HCT116 (cell line): Measurements from ENCODE around the gene COQ3.
A peak's percentile ranks its signal among the peaks of the same experiment; 100 is the strongest.

ENCODE experiments used
- ATF3 ChIP-seq: IDR thresholded peaks from 2 replicates; pipeline ENCODE4 v1.6.1; 2012
- CTCF ChIP-seq, 3 experiments: fragments of 200-600 bp in 1 of 3; sonication (generic) in 1 of 3; IDR thresholded peaks in 2 of 3; conservative IDR thresholded peaks in 1 of 3; 2 replicates each; pipeline ENCODE4 v1.5.1; 2012 to 2017; ENCODE audit warnings: low read depth in 2 of 3, low read length in 2 of 3, antibody characterized with exemption in 1 of 3, borderline replicate concordance in 1 of 3, control low read depth in 1 of 3, mild to moderate bottlenecking in 1 of 3, mixed read lengths in 1 of 3, mixed run types in 1 of 3, moderate library complexity in 1 of 3; ENCODE audit not compliant: insufficient read depth in 1 of 3
- EZH2phosphoT487 ChIP-seq: fragments of 200-600 bp; IDR thresholded peaks from 2 replicates; pipeline ENCODE4 v1.6.1; 2018; ENCODE audit warnings: antibody characterized with exemption, borderline replicate concordance
- REST ChIP-seq: IDR thresholded peaks from 2 replicates; pipeline ENCODE4 v1.6.1; 2012; ENCODE audit warnings: low read depth
- SIN3A ChIP-seq: IDR thresholded peaks from 2 replicates; pipeline ENCODE4 v1.6.1; 2012; ENCODE audit warnings: low read depth
- YY1 ChIP-seq: IDR thresholded peaks from 2 replicates; pipeline ENCODE4 v1.6.1; 2011; ENCODE audit warnings: low read length, low read depth, moderate library complexity, mild to moderate bottlenecking; ENCODE audit not compliant: insufficient replicate concordance; ENCODE audit errors: extremely low read depth
- ZBTB33 ChIP-seq: IDR thresholded peaks from 2 replicates; pipeline ENCODE4 v1.6.1; 2011; ENCODE audit warnings: mild to moderate bottlenecking, low read length, moderate library complexity; ENCODE audit not compliant: insufficient replicate concordance; ENCODE audit errors: extremely low read depth

GRCh38 chr6:99434702-99435530 is 40.9 kb upstream of the COQ3 start:
- TF ChIP-seq SIN3A: no peak
- TF ChIP-seq ATF3: no peak
- TF ChIP-seq YY1: no peak
- TF ChIP-seq CTCF (IDR thresholded peaks at IDR 0.05 in 2 of 3, conservative IDR thresholded peaks at IDR 0.05 in 1 of 3; ENCODE audit: borderline replicate concordance in 1 of 3, insufficient read depth in 1 of 3, low read depth in 2 of 3, low read length in 2 of 3): peak; percentile 31 to 53 (median 46); a peak in 5 of 6 replicates
- TF ChIP-seq EZH2phosphoT487: no peak
- no peak for TF ChIP-seq REST
- TF ChIP-seq ZBTB33: no peak
